HG02759 (cell line): ENCODE measurements around the gene GLYR1.

Source experiments
- ATAC-seq: cut with Tn5 transposase; IDR thresholded peaks from one replicate; pipeline ENCODE4 v1.9.1; 2021; ENCODE audit warnings: mild to moderate bottlenecking, moderate library complexity; ENCODE audit not compliant: unreplicated experiment

Gene GLYR1

DNA sequence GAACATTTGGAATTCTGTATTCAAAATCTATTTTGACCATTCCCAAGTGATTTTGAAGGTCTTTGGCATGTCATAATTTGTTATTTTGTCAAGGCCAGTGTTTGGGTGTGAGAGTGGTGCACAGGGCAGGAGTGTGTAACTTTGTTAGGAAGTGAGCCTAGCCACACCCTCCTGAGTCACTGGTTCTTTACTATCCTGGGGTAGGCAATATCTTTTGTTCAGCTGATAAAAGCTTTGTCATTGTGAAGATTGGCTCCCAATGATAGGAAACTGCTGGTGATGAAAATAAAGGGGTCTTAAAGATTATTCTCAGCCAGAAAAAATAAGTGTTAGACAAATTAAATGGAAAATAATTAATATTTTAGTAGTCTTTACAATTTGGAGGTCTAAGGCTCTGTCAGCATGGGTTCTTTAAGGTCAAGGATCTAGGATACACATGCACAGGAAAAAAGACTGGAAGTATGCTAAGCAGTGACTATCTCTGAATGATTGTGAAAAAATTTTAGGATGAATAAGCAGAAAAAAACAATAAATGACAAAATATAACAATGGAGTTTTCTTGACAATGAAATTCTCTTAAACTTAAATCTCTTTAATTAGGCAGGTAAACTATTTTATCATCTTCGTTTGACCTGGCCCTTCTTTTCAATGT, 5.3 kb upstream of the GLYR1 start:
- ATAC-seq, result no peak

DNA sequence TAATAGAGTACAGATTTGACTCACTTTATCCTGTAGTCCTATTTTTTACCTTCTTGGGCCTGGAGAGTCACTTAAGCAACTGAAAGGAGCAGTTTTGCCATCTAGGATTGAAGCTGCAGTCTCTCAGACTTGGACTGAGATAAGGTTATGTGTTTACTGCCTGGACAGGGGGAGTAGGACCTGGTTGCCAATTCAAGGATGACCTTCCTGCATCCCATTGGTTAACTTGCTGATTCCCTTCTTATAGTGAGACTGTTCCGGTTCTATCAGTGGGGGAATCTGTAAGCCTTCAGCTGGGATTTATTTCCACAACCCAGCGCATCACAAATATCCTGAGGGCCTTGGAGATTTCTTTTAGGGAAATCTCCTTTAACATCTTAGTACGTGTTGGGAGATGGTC, 3.1 kb upstream of the GLYR1 start:
- no peak for ATAC-seq

DNA sequence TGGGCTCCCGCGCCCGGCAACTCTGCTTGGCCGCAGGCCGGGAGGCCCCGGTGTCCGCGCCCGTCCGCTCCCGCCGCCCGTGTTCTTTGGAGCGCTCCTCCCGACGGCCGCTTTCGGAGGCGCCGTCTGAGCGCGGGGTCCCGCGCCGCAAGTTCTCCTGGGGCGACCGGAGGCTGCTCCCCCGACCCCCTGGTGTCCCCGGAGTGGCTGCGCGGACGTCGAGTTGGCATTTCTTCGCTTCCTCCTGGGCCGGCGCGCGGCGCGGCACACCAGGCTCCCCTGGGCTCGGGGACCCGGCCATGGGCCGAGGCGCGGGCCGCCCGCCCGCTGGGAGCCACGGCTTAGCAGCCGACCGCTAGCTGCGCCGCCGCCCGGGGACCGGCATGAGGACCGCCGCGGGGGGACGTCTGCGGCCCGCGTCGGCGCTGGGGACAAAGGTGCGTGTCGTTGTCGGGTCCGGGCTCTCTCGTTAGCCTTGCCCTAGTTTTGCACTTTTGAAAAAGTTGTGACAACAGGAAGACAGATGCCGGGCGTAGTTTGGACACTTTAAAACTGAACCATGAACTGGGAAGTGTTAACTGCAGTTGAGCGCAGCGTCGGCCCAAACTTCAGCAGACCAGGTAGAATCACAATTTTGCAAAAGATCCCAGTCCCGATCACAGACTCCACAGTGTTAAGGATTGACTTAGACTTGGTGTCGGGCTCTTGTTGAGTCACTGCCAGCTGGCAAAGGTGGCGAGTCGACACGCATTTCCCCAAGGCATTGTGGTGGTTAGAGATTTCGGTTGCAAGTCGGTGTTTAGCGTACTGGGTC, 893 bp upstream of the GLYR1 start:
- ATAC-seq, result peak; percentile 26

DNA sequence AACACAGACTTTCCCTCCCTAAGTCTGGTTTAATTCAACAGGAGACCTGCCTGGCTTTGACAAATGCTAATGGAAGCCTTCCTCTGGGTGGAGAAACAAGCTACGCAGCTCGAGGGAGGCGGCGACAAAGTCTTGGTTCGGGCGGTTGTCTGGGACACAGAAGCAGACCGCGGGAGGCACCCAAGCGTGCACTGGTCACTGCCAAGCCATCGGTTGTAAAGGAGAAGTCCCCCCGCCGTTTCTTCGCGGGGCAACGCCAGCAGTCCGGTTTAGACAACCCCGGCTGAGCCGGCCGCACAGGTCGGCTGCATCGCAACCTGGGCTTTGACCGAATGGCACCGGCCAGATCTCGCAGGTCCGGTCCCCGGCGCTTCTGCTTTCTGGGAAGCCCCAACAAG, 586 bp downstream of the GLYR1 start:
- ATAC-seq, result peak; percentile 19

GRCh38 chr16:4840984-4841383, 6.1 kb downstream of the GLYR1 start:
- ATAC-seq, result no peak

- ATAC-seq, result no peak
Observed at GRCh38 chr16:4839942-4840341, 7.1 kb downstream of the GLYR1 start.

DNA sequence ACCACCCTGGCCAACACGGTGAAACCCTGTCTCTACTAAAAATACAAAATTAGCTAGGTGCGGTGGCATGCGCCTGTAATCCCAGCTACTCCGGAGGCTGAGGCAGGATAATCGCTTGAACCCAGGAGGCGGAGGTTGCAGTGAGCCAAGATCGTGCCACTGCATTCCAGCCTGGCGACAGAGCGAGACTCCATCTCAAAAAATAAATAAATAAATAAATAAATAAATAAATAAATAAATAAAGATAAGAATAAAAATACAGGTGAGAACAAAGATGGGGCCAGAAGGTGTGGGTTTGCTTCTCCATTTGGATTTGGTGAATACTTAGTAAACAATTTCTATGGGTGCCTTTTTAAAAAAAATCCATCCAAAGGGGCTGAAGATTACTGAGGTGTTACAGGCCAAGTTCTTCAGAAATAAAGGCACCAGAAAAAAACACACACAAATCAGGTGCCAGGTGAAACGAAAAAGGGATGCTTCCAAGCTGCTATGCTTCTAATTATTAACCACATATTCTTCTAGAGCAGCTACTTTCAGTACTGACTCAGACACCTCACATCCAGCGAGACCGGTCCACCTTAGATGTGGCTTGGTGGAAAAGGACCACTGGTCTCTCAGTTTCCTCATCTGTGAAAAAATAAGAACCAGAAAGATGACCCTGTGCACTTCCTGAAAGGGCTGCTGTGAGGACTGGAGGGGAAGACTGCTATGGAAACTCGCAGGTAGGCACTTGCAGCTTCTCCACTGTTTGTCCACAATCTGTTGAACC, 9.2 kb downstream of the GLYR1 start:
- ATAC-seq, result no peak

DNA sequence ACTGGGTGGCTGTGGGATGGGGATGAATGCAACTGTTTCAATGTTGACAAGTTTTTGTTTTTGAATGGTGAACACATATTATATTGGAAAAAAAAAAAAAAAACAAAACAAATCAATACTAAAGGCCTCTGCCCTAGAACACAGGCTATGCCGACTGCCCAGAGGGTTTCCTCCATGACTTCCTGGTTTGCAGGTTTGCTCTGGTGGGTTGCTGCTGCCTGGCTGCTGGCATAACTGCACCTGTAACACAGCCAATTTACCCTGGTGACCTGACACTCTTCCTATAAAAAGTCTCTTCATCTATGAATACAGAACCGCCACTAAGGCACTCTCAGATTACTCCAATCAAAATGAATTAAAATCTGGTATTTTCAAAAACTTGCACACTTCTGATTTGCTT, 10.4 kb downstream of the GLYR1 start:
- no peak for ATAC-seq

- ATAC-seq, result no peak
Observed at GRCh38 chr16:4833584-4833983, 13.5 kb downstream of the GLYR1 start.

- no peak for ATAC-seq
Observed at GRCh38 chr16:4832698-4833343, 14.3 kb downstream of the GLYR1 start.

DNA sequence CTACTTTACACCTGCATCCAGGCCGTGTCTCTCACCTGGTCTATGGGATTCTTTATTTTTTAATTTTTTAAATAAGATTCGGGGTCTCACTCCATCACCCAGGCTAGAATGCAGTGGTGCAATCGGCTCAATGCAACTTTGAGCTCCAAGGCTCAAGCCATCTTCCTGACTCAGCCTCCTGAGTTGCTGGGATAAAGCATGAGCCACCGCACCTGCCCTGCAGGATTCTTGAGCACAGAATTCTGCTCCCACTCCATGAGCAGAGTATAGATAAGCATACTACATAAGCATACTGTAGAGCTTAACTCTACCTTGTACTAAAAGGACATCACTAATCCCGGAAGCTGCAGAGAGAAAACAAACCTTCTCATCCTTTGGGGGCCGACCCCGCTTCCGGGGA, 15.5 kb downstream of the GLYR1 start:
- no peak for ATAC-seq

GRCh38 chr16:4830408-4830807, 16.7 kb downstream of the GLYR1 start:
- ATAC-seq, result no peak

- no peak for ATAC-seq
Observed at GRCh38 chr16:4828567-4829321, 18.3 kb downstream of the GLYR1 start.

DNA sequence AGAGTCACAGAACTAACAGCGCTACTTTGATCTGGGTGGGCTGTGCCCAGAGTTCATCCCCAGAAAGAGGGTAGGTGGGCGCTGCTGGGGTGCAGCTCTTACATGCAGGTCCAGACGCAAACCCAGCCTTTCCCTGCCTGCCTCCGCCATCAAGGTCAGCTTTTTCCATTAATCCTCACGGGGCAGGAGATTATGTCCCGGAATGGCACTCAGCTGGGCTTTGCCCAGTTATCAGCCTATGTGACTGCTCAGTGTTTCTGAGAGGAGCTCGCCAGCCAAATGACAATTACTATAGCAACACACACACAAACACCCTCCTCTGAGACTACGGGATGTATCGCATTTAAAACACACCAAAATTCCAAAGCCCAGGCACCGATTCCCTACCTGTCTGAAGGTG, 20.1 kb downstream of the GLYR1 start:
- ATAC-seq, result no peak

DNA sequence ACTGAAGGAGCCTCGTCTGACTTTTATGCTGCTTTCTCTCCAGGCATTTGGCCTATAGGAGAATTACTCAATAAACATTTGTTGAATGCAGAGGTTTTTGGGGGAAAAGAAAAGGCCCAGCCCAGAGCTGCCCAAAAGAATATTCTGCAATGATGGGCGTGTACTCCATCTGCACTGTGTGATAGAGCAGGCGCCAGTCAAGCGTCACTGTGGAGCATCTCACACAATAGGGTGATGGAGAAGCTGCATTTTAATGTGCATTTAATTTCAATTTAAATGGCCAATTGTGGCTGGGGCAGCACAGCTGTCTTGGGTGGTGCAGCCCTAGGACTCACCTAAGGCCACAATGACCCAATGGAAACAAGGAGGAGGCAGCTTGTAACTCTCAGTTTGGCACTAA, 20.6 kb downstream of the GLYR1 start:
- no peak for ATAC-seq

- ATAC-seq, result no peak
Observed at GRCh38 chr16:4825196-4825595, 21.9 kb downstream of the GLYR1 start.

DNA sequence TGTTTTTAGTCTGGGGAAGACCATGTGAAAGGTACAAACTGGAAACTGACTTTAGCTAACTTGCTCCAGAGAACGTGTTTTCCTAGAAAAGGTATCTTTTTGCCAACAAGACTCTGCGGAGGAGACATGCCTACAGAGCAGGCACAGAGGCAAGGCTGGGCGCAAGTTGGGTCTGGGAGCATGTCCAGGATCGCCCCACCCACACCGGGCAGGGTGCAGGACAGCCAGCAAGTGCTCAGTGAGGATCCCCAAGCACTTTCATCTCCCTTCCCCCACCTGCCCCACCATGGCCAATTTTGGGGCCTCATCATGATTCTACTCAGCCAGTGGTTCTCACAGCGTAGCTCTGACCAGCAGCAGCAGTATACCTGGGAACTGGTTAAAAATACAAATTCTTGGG, 26.4 kb downstream of the GLYR1 start:
- ATAC-seq, result no peak

DNA sequence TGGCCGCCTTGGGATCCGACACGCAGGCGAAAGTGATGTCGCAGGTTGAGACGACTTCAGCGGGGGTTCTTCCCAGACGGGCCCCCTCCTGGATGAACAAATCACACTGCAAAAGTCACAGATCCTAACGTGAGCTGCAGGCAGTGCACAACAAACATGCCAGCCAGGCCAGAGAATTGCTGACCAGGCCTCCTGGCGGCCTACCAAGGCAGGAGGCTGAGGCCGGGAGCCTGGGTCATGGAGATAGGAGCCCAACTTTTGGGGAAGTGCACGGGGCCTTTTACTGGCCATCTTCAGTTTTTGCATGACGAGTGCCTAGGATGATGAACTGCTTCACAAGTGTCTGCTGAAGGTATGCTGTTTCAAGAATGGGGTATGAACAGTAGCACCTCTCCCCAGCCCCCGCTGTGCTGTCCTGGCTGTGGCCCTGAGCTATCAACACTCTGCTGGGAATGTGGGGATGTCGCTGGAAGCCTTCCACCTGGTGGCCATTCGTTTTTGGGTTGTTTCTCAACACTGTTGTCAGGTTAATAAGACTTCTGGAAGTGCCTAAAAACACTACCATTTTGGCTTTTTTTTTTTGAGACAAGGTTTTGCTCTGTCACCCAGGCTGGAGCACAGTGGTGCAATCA, 32.4 kb downstream of the GLYR1 start:
- ATAC-seq, result no peak

GRCh38 chr16:4814046-4814445, 33.0 kb downstream of the GLYR1 start:
- ATAC-seq, result no peak
